ENCODE data around the gene CDH11.
A peak's percentile ranks its signal among the peaks of the same experiment; 100 is the strongest.

The CDH11 gene, protein sequence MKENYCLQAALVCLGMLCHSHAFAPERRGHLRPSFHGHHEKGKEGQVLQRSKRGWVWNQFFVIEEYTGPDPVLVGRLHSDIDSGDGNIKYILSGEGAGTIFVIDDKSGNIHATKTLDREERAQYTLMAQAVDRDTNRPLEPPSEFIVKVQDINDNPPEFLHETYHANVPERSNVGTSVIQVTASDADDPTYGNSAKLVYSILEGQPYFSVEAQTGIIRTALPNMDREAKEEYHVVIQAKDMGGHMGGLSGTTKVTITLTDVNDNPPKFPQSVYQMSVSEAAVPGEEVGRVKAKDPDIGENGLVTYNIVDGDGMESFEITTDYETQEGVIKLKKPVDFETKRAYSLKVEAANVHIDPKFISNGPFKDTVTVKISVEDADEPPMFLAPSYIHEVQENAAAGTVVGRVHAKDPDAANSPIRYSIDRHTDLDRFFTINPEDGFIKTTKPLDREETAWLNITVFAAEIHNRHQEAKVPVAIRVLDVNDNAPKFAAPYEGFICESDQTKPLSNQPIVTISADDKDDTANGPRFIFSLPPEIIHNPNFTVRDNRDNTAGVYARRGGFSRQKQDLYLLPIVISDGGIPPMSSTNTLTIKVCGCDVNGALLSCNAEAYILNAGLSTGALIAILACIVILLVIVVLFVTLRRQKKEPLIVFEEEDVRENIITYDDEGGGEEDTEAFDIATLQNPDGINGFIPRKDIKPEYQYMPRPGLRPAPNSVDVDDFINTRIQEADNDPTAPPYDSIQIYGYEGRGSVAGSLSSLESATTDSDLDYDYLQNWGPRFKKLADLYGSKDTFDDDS

DNA sequence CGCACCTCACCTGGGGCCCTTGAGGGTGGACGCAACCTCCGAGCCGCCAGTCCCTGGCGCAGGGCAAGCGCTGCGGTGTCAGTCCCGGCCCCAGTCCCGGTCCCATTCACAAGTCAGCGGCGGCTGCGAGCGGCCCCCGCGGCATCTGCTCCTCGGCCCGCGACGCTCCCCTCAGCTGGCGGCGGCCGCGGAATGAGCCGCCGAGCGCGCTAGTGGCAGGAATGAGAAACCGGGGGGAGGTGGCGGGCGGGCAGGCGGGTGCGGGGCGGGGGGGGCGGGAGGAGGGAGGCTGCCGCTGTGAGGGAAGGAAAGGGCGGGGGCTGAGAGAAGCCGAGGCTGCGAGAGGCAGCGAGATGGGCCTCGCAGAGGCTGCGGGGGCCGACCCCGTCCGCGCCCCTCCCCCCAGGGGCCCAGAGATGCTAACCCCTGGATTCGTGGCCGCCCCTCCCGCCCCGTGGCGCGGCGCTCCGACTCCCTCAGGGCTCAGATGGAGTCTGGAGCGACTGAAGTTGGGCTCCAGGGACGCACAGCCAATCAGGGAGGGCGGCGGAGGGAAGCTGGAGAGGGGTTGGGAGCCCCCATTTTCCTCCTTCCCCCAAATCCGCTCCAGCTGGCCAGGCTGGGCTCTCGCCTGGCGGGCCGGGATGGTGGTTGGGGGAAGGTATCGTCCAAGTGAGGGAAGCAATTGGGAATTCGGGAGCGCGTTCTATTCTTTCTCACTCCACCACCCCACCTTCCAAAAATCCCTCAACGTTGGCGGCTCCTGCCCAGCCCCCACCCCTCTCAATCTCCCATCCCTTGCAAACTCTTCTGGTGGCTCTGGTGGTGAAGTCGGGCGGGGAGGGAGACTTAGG, at the start of gene CDH11:
TSS of gene CDH11 (minus strand) at position 194 of the 854 bp plus-strand sequence. CDS start 117,194 bp downstream, outside the sequence.
- DNase-seq (ENCODE audit: low spot score): peak; percentile 63

DNA sequence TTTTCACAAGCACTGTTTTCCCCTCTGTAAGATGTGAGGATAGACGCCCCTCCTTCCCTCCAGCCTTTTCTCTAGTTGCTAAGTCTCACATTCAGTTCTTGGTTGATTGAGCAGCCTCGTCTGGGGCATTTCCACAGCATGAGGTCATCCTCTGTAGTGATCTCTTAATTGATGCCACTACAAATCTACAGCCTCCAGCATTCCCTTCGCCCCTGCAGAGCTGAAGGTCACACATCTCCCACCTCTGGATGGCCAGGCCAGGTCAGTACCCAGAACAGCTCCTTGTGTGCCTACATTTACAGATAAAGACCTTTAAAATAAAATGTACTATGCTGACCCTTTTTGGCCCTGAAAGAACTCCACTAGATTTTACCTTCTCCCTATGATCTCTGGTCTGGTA, 32.5 kb upstream of the CDH11 start:
- DNase-seq (ENCODE audit: low spot score): no peak

DNA sequence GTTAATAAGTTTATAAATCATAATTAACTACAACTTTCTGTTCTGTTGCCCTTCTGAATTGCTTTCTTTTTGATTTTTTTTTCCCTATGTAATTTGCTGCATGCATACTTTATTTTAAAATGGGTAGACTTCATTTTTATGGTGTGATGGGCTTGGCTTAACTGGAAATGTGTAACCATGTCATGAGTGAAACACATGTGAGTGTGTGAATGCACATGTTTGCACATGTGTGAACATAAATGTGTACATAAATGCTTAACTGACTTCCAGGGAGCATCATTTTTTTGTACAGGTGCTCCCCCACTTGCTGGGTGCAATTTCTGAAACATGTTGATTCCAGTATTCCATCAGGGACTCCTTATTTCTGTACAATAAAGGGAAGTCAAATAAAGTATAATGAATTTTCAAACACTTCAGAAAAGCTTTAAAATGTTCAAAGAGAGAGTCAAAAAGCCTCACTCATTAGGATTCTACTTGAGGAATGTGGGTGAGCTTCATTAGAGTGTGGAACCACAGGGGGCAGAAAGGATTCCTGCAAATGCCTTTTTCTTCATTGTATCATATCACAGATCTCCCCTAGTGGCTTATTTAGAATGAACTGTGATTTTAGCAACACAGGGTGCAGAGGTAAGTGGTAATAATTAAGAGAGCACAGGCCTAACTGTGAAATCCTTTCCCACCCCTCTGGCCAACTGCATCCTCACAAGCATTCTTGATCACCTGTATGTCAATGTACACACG, 31.7 kb upstream of the CDH11 start:
- no peak for DNase-seq (ENCODE audit: low spot score)

DNA sequence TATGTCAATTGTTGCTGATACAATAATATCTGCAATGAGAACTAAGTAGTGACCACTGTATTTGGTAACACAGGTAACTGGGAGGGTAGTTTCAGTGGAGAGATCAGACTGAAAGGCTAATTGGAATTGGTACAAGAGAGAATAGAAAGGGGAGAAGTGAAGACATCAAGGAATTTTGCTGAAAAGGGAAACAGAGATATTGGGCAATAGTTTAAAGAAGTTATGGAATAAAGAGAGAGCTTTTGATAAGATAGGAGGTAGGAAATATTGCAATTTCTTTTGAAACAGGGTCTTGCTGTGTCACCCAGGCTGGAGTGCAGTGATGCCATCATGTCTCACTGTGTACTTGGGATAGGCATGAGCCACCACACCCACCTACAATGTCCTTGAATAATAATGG, 26.9 kb upstream of the CDH11 start:
- no peak for DNase-seq (ENCODE audit: low spot score)

DNA sequence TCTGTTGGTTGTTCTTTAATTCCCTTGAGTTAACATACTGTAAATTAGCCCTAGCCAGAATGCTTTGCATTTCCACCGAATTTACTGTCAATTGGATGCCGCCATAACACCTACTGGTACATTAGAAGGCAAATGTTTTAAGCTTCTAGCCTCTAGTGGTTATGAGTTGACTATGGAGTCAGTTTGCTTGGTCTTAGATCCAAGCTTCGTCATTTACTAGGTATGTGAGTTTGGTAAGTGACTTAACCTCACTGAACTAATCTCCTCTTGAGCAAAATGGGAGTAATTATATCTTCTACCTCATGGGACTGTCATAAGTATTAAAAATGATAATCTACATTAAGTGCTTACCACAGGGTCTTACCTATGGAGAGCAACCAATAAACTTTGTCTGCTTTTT, 20.4 kb upstream of the CDH11 start:
- DNase-seq (ENCODE audit: low spot score): no peak

DNA sequence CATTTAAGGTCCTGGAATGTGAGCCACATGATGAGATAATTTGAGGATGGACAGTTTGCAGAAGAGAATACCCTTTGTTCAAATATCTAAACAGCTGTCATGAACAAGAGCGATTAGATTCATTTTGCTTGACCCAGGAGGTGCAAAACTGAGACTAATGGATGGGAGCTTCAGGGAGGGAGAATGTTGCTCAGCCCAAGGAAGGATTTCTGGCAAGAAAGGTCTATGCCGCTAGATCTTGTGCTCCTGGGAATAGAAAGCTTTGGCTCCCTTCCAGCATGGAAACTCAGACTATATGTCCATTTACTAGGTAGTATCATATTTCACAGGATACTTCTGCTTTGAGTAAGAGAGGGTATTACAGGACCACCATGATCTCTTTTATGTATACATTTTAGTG, 14.8 kb upstream of the CDH11 start:
- DNase-seq (ENCODE audit: low spot score): no peak

DNA sequence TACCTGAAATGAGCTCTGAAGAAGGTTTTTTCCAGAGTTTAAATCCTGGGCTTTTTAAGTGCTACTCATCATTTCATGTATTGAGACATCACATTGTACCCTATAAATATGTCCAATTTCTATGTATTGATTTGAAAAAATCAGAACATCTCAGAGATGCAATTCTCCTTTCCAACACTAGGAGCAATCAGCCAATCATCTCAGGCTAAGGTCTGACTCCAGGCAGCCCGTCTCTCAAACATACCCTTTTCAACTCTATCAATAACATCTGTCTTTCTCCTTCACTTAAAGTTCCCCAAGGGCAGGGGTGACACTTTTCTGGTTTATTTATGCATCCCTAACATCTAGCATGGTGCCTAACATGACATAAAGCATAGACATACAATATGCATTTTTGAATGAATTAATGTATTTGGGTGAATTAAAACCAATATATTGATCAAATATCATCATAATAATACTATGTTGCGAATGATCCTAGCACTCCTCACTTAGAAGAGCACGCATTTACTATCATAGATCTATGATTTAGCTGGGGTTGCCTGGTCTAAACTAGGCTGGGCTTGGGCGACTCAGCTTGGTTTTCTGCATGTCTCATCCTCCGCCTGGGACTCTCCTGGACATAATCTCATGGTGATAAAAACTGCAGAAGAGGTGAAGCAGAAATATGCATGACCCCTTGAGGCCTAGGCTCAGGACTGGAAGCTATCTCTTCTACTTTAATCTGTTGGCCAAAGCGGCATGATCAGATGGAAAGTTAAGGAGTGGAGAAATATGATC, 5.2 kb upstream of the CDH11 start:
- DNase-seq (ENCODE audit: low spot score): no peak

DNA sequence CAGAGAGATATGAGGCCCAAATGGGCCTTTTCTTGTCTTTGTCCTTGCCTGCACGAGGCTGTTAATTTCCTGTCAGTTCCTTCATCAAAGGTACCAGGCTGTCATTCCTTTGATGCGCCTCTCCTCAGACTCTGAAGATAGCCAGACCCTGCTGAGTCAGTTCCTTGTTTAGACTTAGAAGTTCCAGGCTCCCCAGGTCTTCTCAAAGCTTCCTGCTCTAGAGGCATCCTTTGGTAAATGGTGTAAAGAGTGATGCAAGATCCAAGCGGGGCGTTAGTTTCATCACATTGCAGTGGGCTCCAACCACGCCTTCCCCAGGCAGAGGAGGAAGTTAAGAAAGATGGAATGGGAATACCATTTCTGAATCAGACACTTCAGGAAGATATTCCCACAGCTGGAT, 4.0 kb upstream of the CDH11 start:
- DNase-seq (ENCODE audit: low spot score): no peak

DNA sequence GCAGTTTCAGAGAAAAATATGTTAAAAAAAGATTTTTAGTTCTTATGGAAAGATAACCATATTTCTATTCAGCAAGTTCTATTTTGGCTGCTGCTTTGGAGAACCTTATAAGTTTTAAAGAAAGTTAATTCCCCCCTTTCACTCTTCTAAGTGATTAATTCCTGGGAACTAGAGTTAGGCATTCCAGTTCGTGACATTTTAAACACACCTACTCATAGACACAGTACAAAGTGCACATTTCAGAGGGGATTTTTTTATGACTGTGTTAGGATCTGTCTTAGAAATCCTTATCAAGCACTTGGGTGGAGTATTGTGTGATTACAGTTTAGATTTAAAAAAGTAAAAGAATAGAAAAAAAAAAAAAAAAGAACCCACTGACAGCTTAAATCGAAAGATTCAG, 3.5 kb upstream of the CDH11 start:
- no peak for DNase-seq (ENCODE audit: low spot score)

DNA sequence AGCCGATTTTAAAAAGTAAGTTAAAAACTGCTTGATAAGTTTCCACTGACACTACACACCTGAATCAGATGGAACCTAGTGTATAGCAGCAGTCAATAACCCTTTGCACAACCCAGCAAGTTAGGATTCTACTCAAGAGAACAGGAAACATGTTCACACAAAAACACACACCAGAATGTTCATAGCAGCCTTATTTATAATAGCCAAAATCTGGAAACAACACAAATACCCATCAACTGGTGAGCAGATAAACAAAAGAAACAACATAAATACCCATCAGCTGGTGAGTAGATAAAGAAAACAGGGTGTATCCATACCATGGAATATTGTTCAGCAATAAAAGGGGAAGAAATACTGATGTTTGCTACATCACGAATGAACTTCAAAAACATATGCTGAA, 2.7 kb upstream of the CDH11 start:
- DNase-seq (ENCODE audit: low spot score): no peak

DNA sequence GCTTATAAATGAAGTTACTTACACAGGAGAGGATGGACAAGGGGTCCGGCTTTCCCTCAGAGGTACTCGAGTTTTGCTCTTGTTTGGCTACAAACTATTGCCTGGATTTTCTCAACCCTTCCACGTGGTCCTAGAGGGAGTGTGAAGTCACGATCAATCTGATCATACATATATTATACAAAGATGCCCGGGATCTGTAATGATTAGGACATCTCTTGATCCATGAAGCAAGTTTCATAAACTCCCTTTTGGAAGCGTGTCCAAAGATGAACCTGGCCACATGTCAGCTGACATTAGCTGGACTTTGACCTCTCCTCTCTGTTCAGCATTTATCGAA, 2.3 kb upstream of the CDH11 start:
- DNase-seq (ENCODE audit: low spot score): no peak

DNA sequence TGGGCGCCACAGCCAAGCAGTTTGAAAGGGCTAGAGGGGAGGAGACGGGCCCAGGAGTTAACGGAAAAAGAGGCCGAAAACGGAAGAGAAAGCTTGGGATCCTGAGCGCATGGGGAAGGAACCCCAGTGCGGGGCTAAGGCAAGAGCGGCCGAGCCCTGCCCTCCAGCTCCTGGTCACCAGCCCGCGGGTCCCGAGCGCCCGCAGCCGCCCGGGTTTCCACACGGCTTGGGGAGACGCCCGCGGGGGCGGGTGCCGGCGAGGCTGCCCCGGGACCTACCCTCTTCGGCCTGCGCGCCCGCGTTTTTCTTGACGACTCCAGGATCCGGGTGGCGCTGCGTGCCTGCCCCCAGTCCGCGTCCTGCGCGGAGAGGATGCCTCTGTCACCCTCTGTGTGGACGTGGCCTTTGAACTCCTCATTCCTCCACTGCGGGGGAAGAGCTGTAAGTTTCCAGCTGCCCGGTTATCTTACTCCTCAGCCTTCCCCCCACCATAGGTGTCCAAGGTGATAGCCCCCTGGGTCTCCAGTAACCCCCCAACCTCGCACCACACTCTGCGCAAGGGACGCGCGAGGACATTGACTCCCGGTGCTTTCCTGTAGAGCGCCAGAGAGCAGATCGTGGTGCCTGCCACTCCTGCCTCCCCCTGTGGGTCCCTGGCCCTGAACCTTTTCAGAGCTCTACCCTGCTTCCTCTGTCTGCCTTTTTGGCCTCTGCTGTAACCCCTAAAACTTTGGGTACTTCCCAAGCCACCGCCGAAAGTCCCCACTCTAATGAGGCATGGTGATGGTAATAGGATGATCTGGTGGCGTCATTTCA, 1.7 kb upstream of the CDH11 start:
- DNase-seq (ENCODE audit: low spot score): peak; percentile 25

DNA sequence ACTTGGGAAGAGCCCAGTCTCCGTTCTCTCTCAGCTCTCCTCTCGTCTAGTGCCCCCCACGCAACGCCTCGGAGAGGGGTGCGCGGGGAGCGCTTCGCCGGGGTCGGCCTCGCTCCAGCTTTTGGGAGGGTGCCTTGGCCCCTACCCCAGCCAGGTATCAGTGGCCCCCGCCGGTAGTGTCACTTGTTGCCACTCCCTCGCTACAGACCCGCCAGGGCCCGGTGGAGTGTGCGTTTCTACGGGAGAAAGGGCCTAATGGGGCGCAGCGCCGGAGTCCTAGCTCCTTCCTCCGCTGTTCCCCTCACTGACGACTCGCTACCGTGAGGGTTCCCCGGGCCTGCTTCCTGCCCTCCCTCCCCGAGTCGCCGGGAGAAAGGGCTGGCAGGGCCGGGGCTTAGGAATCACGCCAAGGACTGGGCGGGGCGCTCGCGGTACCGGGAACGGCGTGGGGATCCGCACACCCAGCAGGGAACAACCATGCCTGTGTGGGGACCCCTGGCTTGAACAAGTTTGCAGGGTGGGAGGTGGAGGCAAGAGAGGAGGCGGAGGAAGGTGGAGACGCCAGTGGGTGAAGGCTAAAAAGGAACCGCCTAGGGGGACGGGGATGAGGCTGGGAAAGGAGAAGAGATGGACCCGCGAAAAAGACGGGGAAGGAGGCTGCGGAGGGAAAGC, 997 bp upstream of the CDH11 start:
- DNase-seq (ENCODE audit: low spot score): peak; percentile 41

DNA sequence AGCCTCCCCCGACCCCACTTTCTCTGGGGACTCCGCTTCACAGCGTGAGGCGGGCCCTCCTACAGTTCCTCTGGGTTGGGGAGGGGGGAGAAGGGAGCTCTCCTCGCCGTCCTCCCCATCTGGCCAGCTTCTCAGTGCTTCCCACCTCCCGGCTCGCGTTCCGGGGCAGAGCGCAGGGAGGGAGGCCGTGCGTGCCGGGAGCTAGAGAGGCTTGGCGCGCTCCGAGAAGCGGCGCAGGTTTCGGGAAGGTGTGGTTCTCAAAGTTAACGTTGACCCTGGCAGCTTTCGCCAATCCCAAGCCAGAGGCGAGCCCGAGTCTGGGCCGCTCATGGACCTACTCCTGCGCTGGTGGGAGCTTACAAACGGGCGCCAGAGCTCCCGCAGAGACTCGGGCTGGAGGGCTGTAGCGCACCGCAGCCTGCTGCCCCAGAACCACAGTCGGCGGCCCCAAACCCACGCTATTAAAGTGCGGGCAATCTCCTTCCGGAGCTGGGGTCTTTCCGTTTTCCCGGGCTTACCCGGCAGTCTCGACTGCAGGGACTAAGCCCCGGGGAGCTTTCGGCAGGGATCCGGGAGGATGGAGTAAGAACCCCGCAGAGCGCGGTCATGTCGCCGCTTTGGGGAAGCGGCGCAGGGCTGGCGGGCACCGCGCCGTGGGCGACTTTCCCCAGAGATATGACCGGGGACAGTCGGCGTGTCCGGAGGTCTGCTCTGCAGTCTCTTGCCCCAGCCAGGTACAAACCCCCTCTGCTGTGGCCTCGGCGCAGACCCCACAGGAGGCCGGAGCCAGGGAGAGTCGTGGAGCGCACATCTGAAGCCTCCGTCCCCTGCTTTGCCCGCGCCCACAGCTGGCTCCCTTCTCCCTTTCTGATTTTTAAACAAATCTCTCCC, 787 bp downstream of the CDH11 start:
- DNase-seq (ENCODE audit: low spot score): peak; percentile 33

DNA sequence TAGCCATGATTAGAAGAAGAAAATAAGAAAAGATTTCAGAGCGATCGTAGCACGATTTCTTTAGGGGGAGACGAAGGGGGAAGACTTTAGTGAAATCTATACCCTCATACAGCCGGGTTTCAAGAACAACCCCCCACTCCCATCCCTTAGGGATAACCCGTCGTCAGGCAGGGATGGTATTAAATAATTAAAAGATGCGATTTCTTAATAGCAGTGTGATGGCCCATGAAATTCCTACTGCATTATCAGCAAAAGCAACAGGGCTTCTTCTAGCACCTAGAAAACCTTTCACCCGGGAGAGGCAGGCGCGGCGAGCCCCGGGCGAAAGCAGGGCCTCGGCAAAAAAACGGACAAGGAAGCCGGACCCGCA, 1.4 kb downstream of the CDH11 start:
- no peak for DNase-seq (ENCODE audit: low spot score)

DNA sequence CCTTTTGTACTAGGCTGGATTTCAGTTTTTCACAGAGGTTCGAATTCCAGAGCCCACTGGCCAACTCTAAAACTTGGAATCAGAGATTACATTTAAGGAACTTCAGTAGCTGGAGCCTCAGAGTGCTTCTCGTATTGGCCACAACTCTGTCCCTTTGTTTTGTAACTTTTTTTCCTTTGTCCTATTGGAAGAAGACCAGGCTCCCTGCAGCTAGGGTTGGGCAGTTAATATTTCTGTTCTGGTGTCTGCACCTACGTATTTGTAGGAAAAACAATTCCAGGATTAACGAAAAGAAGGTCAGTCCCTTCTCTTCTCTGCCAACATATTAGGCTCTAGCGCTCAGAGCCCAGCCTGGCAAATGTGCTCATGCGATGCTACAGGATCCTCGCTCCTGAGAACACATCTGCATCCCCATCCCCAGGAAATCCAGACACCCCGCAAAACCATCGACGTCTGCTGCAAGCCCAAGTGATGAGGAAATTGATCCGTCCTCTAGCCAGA, 1.9 kb downstream of the CDH11 start:
- DNase-seq (ENCODE audit: low spot score): peak; percentile 54

DNA sequence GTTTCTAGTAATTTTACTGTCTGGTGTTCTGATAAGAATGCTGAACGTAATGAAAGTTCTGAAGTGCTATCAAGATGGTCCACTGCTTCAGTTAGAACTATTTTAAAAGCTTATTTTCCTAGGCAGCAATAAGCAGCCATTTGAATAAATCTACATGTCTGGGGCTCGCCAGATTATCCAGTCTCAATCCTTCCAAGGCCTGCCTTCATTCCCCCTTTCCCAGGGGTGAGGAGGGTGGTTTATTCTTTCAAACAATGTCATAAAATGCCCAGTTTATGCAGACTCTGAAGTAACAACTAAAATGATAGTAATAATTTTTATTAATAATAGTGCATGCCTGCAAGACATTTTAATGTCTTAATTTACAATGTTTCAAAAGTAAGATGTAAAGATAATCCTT, 2.4 kb downstream of the CDH11 start:
- peak; percentile 24 for DNase-seq (ENCODE audit: low spot score)

DNA sequence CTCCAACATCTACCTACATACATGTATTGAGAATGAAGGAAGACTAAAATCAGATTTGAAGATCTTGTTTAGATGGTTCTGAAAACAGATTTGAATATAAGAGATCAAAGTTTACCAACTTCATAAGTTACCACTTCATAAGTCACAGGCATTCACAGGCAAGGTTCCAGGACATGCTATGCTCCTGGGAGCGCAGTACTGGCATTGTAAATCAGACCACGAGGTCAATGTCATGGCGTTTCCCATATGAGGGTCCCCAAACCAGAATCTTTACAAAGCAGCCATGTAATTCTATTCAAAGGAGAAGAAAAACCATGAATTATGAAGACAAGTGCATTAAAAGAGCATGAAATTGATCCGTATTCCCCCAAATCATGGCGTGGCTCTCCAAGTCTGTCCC, 3.0 kb downstream of the CDH11 start:
- DNase-seq (ENCODE audit: low spot score): peak; percentile 58

Measured in globus pallidus (tissue), 1 donor.